GM23338 (cell line): ENCODE measurements around the gene CIITA. TPM values are rescaled to one million over a fixed set of nuclear protein-coding genes. Genes with fewer than 3 reads are reported as not detected.
A peak's percentile ranks its signal among the peaks of the same experiment; 100 is the strongest.

Experiments used
- ATAC-seq: fragments of 200-7000 bp; cut with Tn5 transposase; 3 replicates; pipeline ENCODE4 v1.9.1; 2020
- DNase-seq: peaks from one replicate; pipeline ENCODE4 v3.0.0-alpha.2; 2015; ENCODE audit warnings: low spot score
- H2AFZ ChIP-seq: fragments of 200-600 bp; sonication (generic); 2 replicates; pipeline ENCODE4 v1.8.0; 2016; ENCODE audit warnings: antibody characterized with exemption, mild to moderate bottlenecking, moderate library complexity
- H3F3A ChIP-seq: fragments of 200-600 bp; sonication (generic); replicated peaks from 2 replicates; pipeline ENCODE4 v1.8.0; 2017; ENCODE audit warnings: antibody characterized with exemption, mixed run types, low read depth
- H3K27ac ChIP-seq: fragments of 200-600 bp; sonication (generic); 2 replicates; pipeline ENCODE4 v1.6.1; 2016; ENCODE audit warnings: low read depth
- H3K27me3 ChIP-seq: fragments of 200-600 bp; sonication (generic); 2 replicates; pipeline ENCODE4 v1.8.0; 2016; ENCODE audit warnings: mild to moderate bottlenecking, mixed run types, moderate library complexity; ENCODE audit not compliant: insufficient read depth
- H3K36me3 ChIP-seq: fragments of 200-600 bp; sonication (generic); 2 replicates; pipeline ENCODE4 v1.8.0; 2016; ENCODE audit warnings: mild to moderate bottlenecking; ENCODE audit not compliant: insufficient read depth
- H3K4me1 ChIP-seq: fragments of 200-600 bp; sonication (generic); 2 replicates; pipeline ENCODE4 v1.8.0; 2016; ENCODE audit warnings: mild to moderate bottlenecking, moderate library complexity; ENCODE audit not compliant: insufficient read depth
- H3K4me2 ChIP-seq: fragments of 200-600 bp; sonication (generic); 2 replicates; pipeline ENCODE4 v1.7.1; 2017; ENCODE audit warnings: mixed run types
- H3K4me3 ChIP-seq: fragments of 200-600 bp; sonication (generic); 2 replicates; pipeline ENCODE4 v1.6.1; 2016; ENCODE audit warnings: mixed run types
- H3K79me2 ChIP-seq: fragments of 200-600 bp; sonication (generic); replicated peaks from 2 replicates; pipeline ENCODE4 v1.8.0; 2017; ENCODE audit warnings: mild to moderate bottlenecking; ENCODE audit not compliant: insufficient read depth
- H3K9me2 ChIP-seq: fragments of 200-600 bp; sonication (generic); 2 replicates; pipeline ENCODE4 v1.8.0; 2017; ENCODE audit not compliant: insufficient read depth
- H4K20me1 ChIP-seq: fragments of 200-600 bp; sonication (generic); replicated peaks from 2 replicates; pipeline ENCODE4 v1.8.0; 2017; ENCODE audit warnings: mild to moderate bottlenecking; ENCODE audit not compliant: insufficient read depth
- H3K27ac Mint-ChIP-seq: 2 replicates; pipeline ENCODE4 v1.8.0; 2020; ENCODE audit warnings: inconsistent platforms, mild to moderate bottlenecking, moderate library complexity, mixed read lengths
- H3K27me3 Mint-ChIP-seq: 3 replicates; pipeline ENCODE4 v1.8.0; 2022; ENCODE audit warnings: low read depth, mild to moderate bottlenecking, moderate library complexity, mixed read lengths, inconsistent platforms; ENCODE audit not compliant: insufficient read depth, poor library complexity
- H3K36me3 Mint-ChIP-seq: 3 replicates; pipeline ENCODE4 v1.8.0; 2021; ENCODE audit warnings: low read depth, mild to moderate bottlenecking, inconsistent platforms, moderate library complexity, mixed read lengths
- H3K4me1 Mint-ChIP-seq: 3 replicates; pipeline ENCODE4 v1.8.0; 2020; ENCODE audit warnings: mild to moderate bottlenecking, inconsistent platforms, mixed read lengths
- H3K4me3 Mint-ChIP-seq: 3 replicates; pipeline ENCODE4 v1.8.0; 2021; ENCODE audit warnings: moderate library complexity, mild to moderate bottlenecking, inconsistent platforms, mixed read lengths
- H3K9me3 Mint-ChIP-seq: 3 replicates; pipeline ENCODE4 v1.8.0; 2020; ENCODE audit warnings: moderate library complexity, mild to moderate bottlenecking, inconsistent platforms, mixed read lengths
- CREB1 ChIP-seq: fragments of 250-450 bp; sonication (Bioruptor Pico); IDR thresholded peaks from 2 replicates; pipeline ENCODE4 v1.5.0; 2020; ENCODE audit warnings: low read depth, mild to moderate bottlenecking, moderate library complexity
- EZH2phosphoT487 ChIP-seq: fragments of 200-600 bp; sonication (generic); IDR thresholded peaks from one replicate; pipeline ENCODE4 v1.8.1; 2018; ENCODE audit warnings: antibody characterized with exemption; ENCODE audit not compliant: unreplicated experiment
- NANOG ChIP-seq: IDR thresholded peaks from 2 replicates; pipeline ENCODE4 v1.6.1; 2016; ENCODE audit warnings: antibody characterized with exemption, borderline replicate concordance
- POLR2AphosphoS5 ChIP-seq: IDR thresholded peaks from 2 replicates; pipeline ENCODE4 v1.6.1; 2016; ENCODE audit warnings: antibody characterized with exemption, low read depth
- ZNF331 ChIP-seq: fragments of 250-450 bp; sonication (Bioruptor Pico); IDR thresholded peaks from 2 replicates; pipeline ENCODE4 v1.5.0; 2020; ENCODE audit warnings: low read depth, mild to moderate bottlenecking, moderate library complexity
- ZNF462 ChIP-seq: fragments of 250-450 bp; sonication (Bioruptor Pico); IDR thresholded peaks from 2 replicates; pipeline ENCODE4 v1.5.0; 2020; ENCODE audit warnings: mild to moderate bottlenecking, moderate library complexity
- polyA plus RNA-seq: library from polyadenylated mRNA; unstranded; fragments of >200 nt; fragmentation: Nextera tagmentation; extraction: Ambion mirVana; gene quantifications from 2 replicates; pipeline ENCODE4 v1.2.1, GENCODE V29; 2016
- total RNA-seq: library from RNA; depleted of rRNA; stranded (reverse); fragments of >200 nt; shearing (Covaris generic); gene quantifications from 2 replicates; pipeline ENCODE4 v1.2.3, GENCODE V29; 2014

CIITA gene
- total and polyA plus RNA-seq, 2 experiments from 2014 or later = 0.10 to 0.57 TPM

- H3K9me2 ChIP-seq = no peaks in the 10 kb centered on the region
- peak overlapping the region; percentile 93 for H3K4me3 ChIP-seq
- 0 out of 2 replicates have a peak overlapping the region, but pooled peaks have one; percentile 18 for H3K27ac Mint-ChIP-seq
- H4K20me1 ChIP-seq = peaks cover 8% of the 10 kb centered on the region; the same call in 1 of the 2 replicates
- peaks cover 63% of the 10 kb centered on the region for H3K4me1 Mint-ChIP-seq
- H3K27me3 Mint-ChIP-seq = peaks cover 8% of the 10 kb centered on the region
- ATAC-seq = peak; percentile 4
- peak overlapping the region; percentile 82 for H3K4me3 Mint-ChIP-seq
- no peaks in the 10 kb centered on the region for H3K9me3 Mint-ChIP-seq
- H3K27ac ChIP-seq = peak overlapping the region; percentile 23; the same call in 1 of the 2 replicates
- H3K4me1 ChIP-seq = peaks cover 50% of the 10 kb centered on the region
- DNase-seq = peak; percentile 83
- peaks cover 55% of the 10 kb centered on the region for H3K79me2 ChIP-seq
- H3K4me2 ChIP-seq = peak overlapping the region; percentile 88
- H2AFZ ChIP-seq = no peak overlapping the region
- no peaks in the 10 kb centered on the region for H3K36me3 ChIP-seq
- no peaks in the 10 kb centered on the region for H3K36me3 Mint-ChIP-seq
- TF ChIP-seq NANOG (no peak), POLR2AphosphoS5 (no peak), CREB1 (no peak)
- H3F3A ChIP-seq = peaks cover 12% of the 10 kb centered on the region; the same call in 1 of the 2 replicates
- H3K27me3 ChIP-seq = 0 out of 2 replicates have a peak, but pooled peaks cover 2% of the 10 kb centered on the region
Measured at GRCh38 chr16:10946308-10946707, 69.3 kb downstream of the CIITA start.

GRCh38 chr16:10947211-10947787 lies 70.3 kb downstream of the CIITA start:
- ATAC-seq (no peak), DNase-seq (no peak)
- Histone ChIP-seq H3K4me1 (peaks cover 53% of the 10 kb centered on the region), H4K20me1 (0 out of 2 replicates have a peak, but pooled peaks cover 7% of the 10 kb centered on the region), H3K4me2 (peak overlapping the region; percentile 44; the same call in 1 of the 2 replicates), H3K27ac (no peak overlapping the region), H3K4me3 (no peak overlapping the region; the same call in 1 of the 2 replicates), H3F3A (peaks cover 12% of the 10 kb centered on the region; the same call in 1 of the 2 replicates), H3K79me2 (peaks cover 60% of the 10 kb centered on the region), H3K27me3 (no peaks in the 10 kb centered on the region), H3K9me2 (no peaks in the 10 kb centered on the region), H3K36me3 (no peaks in the 10 kb centered on the region), H2AFZ (no peak overlapping the region)
- Mint-ChIP-seq H3K9me3 (no peaks in the 10 kb centered on the region), H3K27ac (no peak overlapping the region), H3K27me3 (peaks cover 4% of the 10 kb centered on the region), H3K4me3 (no peak overlapping the region; the same call in 2 of the 3 replicates), H3K4me1 (peaks cover 67% of the 10 kb centered on the region), H3K36me3 (no peaks in the 10 kb centered on the region)
- TF ChIP-seq NANOG = no peak
- TF ChIP-seq CREB1 = no peak
- TF ChIP-seq ZNF331 (CRISPR knock-in tag) = no peak
- TF ChIP-seq ZNF462 (CRISPR knock-in tag) = no peak
- no peak for TF ChIP-seq EZH2phosphoT487
